Measurements from ENCODE around the gene COL17A1. TPM values are rescaled to one million over a fixed set of nuclear protein-coding genes. Genes with fewer than 3 reads are reported as not detected.
A peak's percentile ranks its signal among the peaks of the same experiment; 100 is the strongest.

The COL17A1 gene
- polyA plus RNA-seq, 4 donors: 4.9 to 78.1 (median 35.5) TPM

DNA sequence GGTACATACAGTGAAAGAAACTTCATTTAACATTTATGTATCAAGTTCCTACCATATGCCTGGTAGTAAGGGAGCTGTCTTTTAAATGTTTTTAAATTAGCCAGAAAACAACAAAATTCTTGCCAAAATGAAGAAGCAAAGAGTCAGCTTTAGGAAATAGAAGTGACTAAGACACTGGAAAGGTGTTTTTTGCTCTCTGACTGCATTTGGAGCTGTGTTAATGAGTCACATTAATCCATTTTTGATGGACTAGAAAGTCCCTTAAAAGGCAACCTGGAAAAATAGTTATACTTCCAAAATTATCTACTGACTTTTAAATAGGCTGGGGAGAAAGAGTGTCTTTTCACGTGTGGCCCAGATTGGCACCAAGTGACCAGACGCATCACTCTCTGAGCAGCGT, 3.9 kb upstream of the COL17A1 start:
- H3K9me3 ChIP-seq (ENCODE audit: control insufficient read depth in 2 of 2, insufficient read depth in 1 of 2, low read depth in 1 of 2, low read length in 1 of 2): no peaks in the 10 kb centered on the region
- DNase-seq (no peak), FAIRE-seq (no peak)
- no peaks in the 10 kb centered on the region for H3K36me3 ChIP-seq (ENCODE audit: control insufficient read depth in 3 of 3, insufficient read depth in 2 of 3, low read depth in 1 of 3, low read length in 3 of 3)
- peaks cover 0 to 8% (median 0%) of the 10 kb centered on the region in 3 donors for H3K4me1 ChIP-seq (ENCODE audit: control insufficient read depth in 3 of 3, insufficient read depth in 2 of 3, low read depth in 1 of 3, low read length in 2 of 3)
- no peak overlapping the region for H3K4me3 ChIP-seq (ENCODE audit: low read depth in 1 of 3, low read length in 3 of 3)
- WGBS, 3 donors: 83 to 87% (median 86%) methylated on average over 3 of the region's 3 CpGs
- no peak overlapping the region for H3K27ac ChIP-seq (ENCODE audit: low read depth in 1 of 3, low read length in 2 of 3)
- H3K27me3 ChIP-seq (ENCODE audit: control insufficient read depth in 3 of 3, insufficient read depth in 3 of 3, low read length in 3 of 3): peaks cover 0 to 3% (median 0%) of the 10 kb centered on the region in 3 donors

DNA sequence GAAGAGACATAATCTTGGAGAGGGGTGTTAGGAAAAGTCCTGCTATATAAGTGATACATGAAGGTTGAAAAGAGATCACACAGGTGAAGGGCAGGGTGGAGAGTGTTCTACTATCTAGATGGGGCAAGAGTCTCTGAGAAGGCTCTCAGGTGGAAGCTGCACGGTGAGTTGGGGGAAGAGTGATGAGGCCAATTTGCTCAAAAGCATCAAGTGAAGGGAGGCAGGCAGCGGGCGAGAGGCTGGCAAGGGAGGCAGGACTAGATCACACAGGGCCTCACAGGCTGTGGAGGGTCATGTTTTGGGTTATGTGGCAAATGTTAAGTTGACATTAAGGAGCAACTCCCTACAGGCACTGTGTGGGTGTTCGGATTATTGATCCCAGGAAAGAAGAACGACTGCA, 2.6 kb upstream of the COL17A1 start:
- FAIRE-seq: no peak
- no peak overlapping the region for H3K4me3 ChIP-seq (ENCODE audit: low read depth in 1 of 3, low read length in 3 of 3)

DNA sequence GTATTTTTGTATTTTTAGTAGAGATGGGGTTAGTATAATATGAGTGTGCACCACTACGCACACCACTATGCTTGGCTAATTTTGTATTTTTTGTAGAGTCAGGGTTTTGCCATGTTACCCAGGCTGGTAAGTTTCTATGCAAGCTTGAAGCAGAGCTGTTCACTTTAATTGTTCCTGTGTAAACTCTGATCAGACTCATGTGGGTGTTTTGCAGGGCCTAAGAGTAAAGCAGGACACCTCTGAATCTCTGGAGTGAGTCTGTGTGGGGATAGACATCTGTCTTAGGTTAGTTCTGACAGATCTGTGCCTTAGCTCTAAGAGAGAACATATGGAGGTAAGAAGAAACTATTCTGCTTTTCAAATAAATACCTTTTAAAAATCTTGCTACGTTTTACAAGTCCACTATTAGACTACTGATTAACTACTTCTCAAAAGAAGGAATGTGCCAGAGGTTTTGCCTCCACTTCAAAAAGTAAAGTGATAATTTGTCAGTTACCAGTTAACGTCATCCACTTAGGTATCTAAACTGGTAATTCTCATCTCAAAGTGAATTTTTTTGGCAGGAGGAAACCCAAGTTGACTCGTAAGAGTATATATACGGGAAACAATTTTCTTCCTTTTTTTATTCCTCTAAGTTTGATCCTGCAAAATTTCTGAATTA, 1.1 kb downstream of the COL17A1 start:
- H3K27me3 ChIP-seq (ENCODE audit: control insufficient read depth in 3 of 3, insufficient read depth in 3 of 3, low read length in 3 of 3): peaks cover 0 to 3% (median 0%) of the 10 kb centered on the region in 3 donors
- H3K4me1 ChIP-seq (ENCODE audit: control insufficient read depth in 3 of 3, insufficient read depth in 2 of 3, low read depth in 1 of 3, low read length in 2 of 3): peaks cover 0 to 8% (median 0%) of the 10 kb centered on the region in 3 donors
- no peak for DNase-seq
- 80 to 82% (median 81%) methylated on average over 5 of the region's 5 CpGs for WGBS, 3 donors
- no peaks in the 10 kb centered on the region for H3K36me3 ChIP-seq (ENCODE audit: control insufficient read depth in 3 of 3, insufficient read depth in 2 of 3, low read depth in 1 of 3, low read length in 3 of 3)
- no peaks in the 10 kb centered on the region for H3K9me3 ChIP-seq (ENCODE audit: control insufficient read depth in 2 of 2, insufficient read depth in 1 of 2, low read depth in 1 of 2, low read length in 1 of 2)
- peak overlapping the region in 1 of 3 donors; percentile 44 for H3K4me3 ChIP-seq (ENCODE audit: low read depth in 1 of 3, low read length in 3 of 3)
- no peak overlapping the region for H3K27ac ChIP-seq (ENCODE audit: low read depth in 1 of 3, low read length in 2 of 3)
- no peak for FAIRE-seq

More for the DNA sequence above, 2.6 kb upstream of the COL17A1 start:
- WGBS, 3 donors: 91 to 96% (median 94%) methylated on average over 5 of the region's 5 CpGs
- H3K27ac ChIP-seq (ENCODE audit: low read depth in 1 of 3, low read length in 2 of 3): no peak overlapping the region
- peaks cover 0 to 8% (median 0%) of the 10 kb centered on the region in 3 donors for H3K4me1 ChIP-seq (ENCODE audit: control insufficient read depth in 3 of 3, insufficient read depth in 2 of 3, low read depth in 1 of 3, low read length in 2 of 3)
- H3K9me3 ChIP-seq (ENCODE audit: control insufficient read depth in 2 of 2, insufficient read depth in 1 of 2, low read depth in 1 of 2, low read length in 1 of 2): no peaks in the 10 kb centered on the region
- H3K27me3 ChIP-seq (ENCODE audit: control insufficient read depth in 3 of 3, insufficient read depth in 3 of 3, low read length in 3 of 3): peaks cover 0 to 3% (median 0%) of the 10 kb centered on the region in 3 donors
- no peaks in the 10 kb centered on the region for H3K36me3 ChIP-seq (ENCODE audit: control insufficient read depth in 3 of 3, insufficient read depth in 2 of 3, low read depth in 1 of 3, low read length in 3 of 3)
- DNase-seq: no peak

DNA sequence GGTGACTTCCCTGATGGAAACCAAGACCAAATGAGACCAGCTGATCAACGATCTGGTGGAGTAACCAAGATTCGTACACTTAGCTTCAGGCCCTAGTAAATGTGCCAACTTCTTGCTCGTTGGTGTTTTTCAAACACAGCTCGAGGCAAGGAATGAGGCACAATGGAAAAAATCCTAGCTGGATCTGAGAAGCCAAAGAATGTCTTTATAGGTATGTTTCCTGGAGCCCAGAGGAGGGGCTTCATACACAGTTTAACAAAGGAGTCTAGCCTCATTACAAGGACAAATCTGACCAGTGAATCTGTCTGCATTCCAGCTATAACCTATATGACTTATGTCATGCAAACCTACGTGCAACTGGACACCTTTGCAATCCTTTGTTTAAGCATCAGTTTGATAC, 3.7 kb downstream of the COL17A1 start:
- H3K9me3 ChIP-seq (ENCODE audit: control insufficient read depth in 2 of 2, insufficient read depth in 1 of 2, low read depth in 1 of 2, low read length in 1 of 2): no peaks in the 10 kb centered on the region
- H3K36me3 ChIP-seq (ENCODE audit: control insufficient read depth in 3 of 3, insufficient read depth in 2 of 3, low read depth in 1 of 3, low read length in 3 of 3): no peaks in the 10 kb centered on the region
- 81 to 87% (median 83%) methylated on average over 5 of the region's 5 CpGs for WGBS, 3 donors
- H3K27ac ChIP-seq (ENCODE audit: low read depth in 1 of 3, low read length in 2 of 3): no peak overlapping the region
- H3K27me3 ChIP-seq (ENCODE audit: control insufficient read depth in 3 of 3, insufficient read depth in 3 of 3, low read length in 3 of 3): no peaks in the 10 kb centered on the region
- FAIRE-seq (no peak), DNase-seq (no peak)
- peaks cover 0 to 13% (median 2%) of the 10 kb centered on the region in 3 donors for H3K4me1 ChIP-seq (ENCODE audit: control insufficient read depth in 3 of 3, insufficient read depth in 2 of 3, low read depth in 1 of 3, low read length in 2 of 3)
- H3K4me3 ChIP-seq (ENCODE audit: low read depth in 1 of 3, low read length in 3 of 3): no peak overlapping the region

DNA sequence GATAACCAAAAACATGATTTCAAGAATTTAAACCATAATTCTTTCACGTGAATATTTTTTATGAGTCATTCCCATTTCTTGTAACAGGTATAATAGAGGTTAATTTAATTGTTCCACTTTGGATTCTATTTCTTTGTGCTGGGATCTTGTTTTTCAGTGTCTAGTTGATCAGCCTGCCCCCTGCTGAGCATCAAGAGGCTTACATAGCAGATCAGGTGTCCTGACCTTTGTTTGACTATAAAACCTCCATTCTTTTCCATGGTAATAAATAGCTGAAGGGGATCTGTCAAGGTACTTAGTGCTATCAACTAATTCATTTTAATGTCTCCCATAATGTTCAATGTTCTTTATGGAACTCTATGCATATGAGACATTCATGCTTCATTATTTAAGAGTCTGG, 4.9 kb downstream of the COL17A1 start:
- H3K9me3 ChIP-seq (ENCODE audit: control insufficient read depth in 2 of 2, insufficient read depth in 1 of 2, low read depth in 1 of 2, low read length in 1 of 2): no peaks in the 10 kb centered on the region
- H3K4me3 ChIP-seq (ENCODE audit: low read depth in 1 of 3, low read length in 3 of 3): no peak overlapping the region
- peak; percentile 84 to 86 for DNase-seq

DNA sequence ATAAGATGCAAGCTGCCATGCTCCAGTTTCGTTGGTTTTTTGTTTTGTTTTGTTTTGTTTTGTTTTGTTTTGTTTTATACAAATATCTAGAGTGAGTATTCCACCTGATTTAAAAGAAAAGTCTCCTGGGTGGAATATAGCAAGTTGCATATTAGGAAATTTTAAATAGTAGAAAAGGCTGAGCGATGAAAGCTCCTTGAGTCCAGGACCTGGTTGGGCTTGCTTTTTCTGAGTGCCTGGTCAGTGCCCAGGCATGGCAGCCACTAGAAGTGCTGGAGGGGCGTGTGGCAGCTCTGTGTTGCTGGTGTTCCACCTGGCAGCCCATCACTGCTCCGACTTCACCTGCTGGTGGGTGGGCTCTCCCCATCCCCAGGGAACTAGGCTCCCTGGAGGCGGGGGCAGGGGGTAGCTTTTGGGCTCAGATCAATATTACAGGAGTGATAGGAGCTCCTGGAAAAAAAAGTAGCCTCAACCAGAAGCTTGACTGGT, 8.0 kb downstream of the COL17A1 start:
- Histone ChIP-seq H3K27ac (ENCODE audit: low read depth in 1 of 3, low read length in 2 of 3) (no peak overlapping the region), H3K9me3 (ENCODE audit: control insufficient read depth in 2 of 2, insufficient read depth in 1 of 2, low read depth in 1 of 2, low read length in 1 of 2) (no peaks in the 10 kb centered on the region), H3K4me1 (ENCODE audit: control insufficient read depth in 3 of 3, insufficient read depth in 2 of 3, low read depth in 1 of 3, low read length in 2 of 3) (peaks cover 0 to 7% (median 2%) of the 10 kb centered on the region in 3 donors), H3K4me3 (ENCODE audit: low read depth in 1 of 3, low read length in 3 of 3) (no peak overlapping the region), H3K36me3 (ENCODE audit: control insufficient read depth in 3 of 3, insufficient read depth in 2 of 3, low read depth in 1 of 3, low read length in 3 of 3) (no peaks in the 10 kb centered on the region), H3K27me3 (ENCODE audit: control insufficient read depth in 3 of 3, insufficient read depth in 3 of 3, low read length in 3 of 3) (no peaks in the 10 kb centered on the region)
- WGBS, 3 donors: 76 to 78% (median 77%) methylated on average over 5 of the region's 5 CpGs
- FAIRE-seq: no peak
- no peak for DNase-seq

More for the DNA sequence above, 4.9 kb downstream of the COL17A1 start:
- H3K36me3 ChIP-seq (ENCODE audit: control insufficient read depth in 3 of 3, insufficient read depth in 2 of 3, low read depth in 1 of 3, low read length in 3 of 3): no peaks in the 10 kb centered on the region
- no peaks in the 10 kb centered on the region for H3K27me3 ChIP-seq (ENCODE audit: control insufficient read depth in 3 of 3, insufficient read depth in 3 of 3, low read length in 3 of 3)
- H3K27ac ChIP-seq (ENCODE audit: low read depth in 1 of 3, low read length in 2 of 3): no peak overlapping the region
- WGBS, 3 donors: 5 to 41% (median 16%) methylated on average over 1 of the region's 1 CpG
- peaks cover 0 to 10% (median 2%) of the 10 kb centered on the region in 3 donors for H3K4me1 ChIP-seq (ENCODE audit: control insufficient read depth in 3 of 3, insufficient read depth in 2 of 3, low read depth in 1 of 3, low read length in 2 of 3)
- FAIRE-seq: peak; percentile 81

DNA sequence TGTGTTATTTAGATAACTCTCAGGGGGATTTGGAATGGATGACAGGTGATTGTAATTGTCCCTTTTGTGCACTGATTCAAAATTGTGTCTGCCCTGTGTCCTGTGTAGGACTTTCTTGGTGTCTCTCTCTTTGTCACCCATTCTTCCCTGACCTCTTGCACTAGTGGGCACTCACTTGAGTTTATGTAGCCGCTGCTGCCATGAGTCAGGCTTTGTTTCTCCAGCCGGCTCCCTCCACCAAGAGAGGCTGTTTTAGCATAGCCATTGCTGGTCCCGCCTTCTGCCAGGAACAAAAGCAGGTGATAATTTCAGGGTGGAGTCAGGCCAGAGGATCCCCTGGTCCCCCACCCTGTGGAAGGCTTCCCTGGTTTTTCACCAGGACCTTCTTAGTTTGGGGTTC, 8.4 kb downstream of the COL17A1 start:
- FAIRE-seq: no peak
- 32 to 70% (median 52%) methylated on average over 3 of the region's 3 CpGs for WGBS, 3 donors

DNA sequence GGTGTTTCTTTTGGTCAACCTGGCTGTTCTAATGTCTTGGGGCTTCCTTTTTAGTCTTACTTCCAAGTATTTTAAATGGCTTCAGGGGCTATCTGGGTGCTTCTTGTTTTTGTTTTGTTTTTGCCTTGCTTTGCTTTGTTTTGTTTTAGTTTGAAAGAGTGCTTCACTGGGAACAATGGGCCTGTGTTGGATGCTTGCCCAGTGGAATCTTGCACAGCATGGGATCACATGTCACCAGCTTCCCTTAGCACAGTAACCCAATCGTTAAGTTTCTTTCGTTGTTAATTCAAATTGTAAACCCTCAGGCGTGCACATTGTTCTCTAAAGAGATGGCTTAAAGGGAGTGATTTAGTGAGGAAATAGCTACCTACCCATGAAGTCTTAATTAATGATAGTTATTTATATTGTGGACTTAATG, 8.9 kb downstream of the COL17A1 start:
- no peaks in the 10 kb centered on the region for H3K9me3 ChIP-seq (ENCODE audit: control insufficient read depth in 2 of 2, insufficient read depth in 1 of 2, low read depth in 1 of 2, low read length in 1 of 2)
- no peak overlapping the region for H3K4me3 ChIP-seq (ENCODE audit: low read depth in 1 of 3, low read length in 3 of 3)
- no peaks in the 10 kb centered on the region for H3K36me3 ChIP-seq (ENCODE audit: control insufficient read depth in 3 of 3, insufficient read depth in 2 of 3, low read depth in 1 of 3, low read length in 3 of 3)
- no peaks in the 10 kb centered on the region for H3K27me3 ChIP-seq (ENCODE audit: control insufficient read depth in 3 of 3, insufficient read depth in 3 of 3, low read length in 3 of 3)
- 9 to 31% (median 20%) methylated on average over 3 of the region's 3 CpGs for WGBS, 3 donors
- FAIRE-seq (no peak), DNase-seq (peak; percentile 59 to 64)
- H3K27ac ChIP-seq (ENCODE audit: low read depth in 1 of 3, low read length in 2 of 3): no peak overlapping the region
- H3K4me1 ChIP-seq (ENCODE audit: control insufficient read depth in 3 of 3, insufficient read depth in 2 of 3, low read depth in 1 of 3, low read length in 2 of 3): peaks cover 0 to 7% (median 2%) of the 10 kb centered on the region in 3 donors

More for the DNA sequence above, 8.4 kb downstream of the COL17A1 start:
- Histone ChIP-seq H3K27ac (ENCODE audit: low read depth in 1 of 3, low read length in 2 of 3) (no peak overlapping the region), H3K36me3 (ENCODE audit: control insufficient read depth in 3 of 3, insufficient read depth in 2 of 3, low read depth in 1 of 3, low read length in 3 of 3) (no peaks in the 10 kb centered on the region), H3K4me1 (ENCODE audit: control insufficient read depth in 3 of 3, insufficient read depth in 2 of 3, low read depth in 1 of 3, low read length in 2 of 3) (peaks cover 0 to 7% (median 2%) of the 10 kb centered on the region in 3 donors), H3K9me3 (ENCODE audit: control insufficient read depth in 2 of 2, insufficient read depth in 1 of 2, low read depth in 1 of 2, low read length in 1 of 2) (no peaks in the 10 kb centered on the region), H3K4me3 (ENCODE audit: low read depth in 1 of 3, low read length in 3 of 3) (no peak overlapping the region), H3K27me3 (ENCODE audit: control insufficient read depth in 3 of 3, insufficient read depth in 3 of 3, low read length in 3 of 3) (no peaks in the 10 kb centered on the region)
- no peak for DNase-seq
